ENCODE measurements around the gene SPOCK1. TPM values are rescaled to one million over a fixed set of nuclear protein-coding genes. Genes with fewer than 3 reads are reported as not detected.

The SPOCK1 gene
- total RNA-seq, 1 experiment from 2014 or later: 0.27 TPM

- ChIA-PET CTCF (no interaction called here), RAD21 (ENCODE audit: low non-redundant PET in 1 of 2, low total read pairs in 2 of 2, uncharacterized antibody in 2 of 2, unreplicated experiment in 2 of 2) (no interaction called here), POLR2A (no interaction called here)
- no peaks in the 10 kb centered on the region for H3K9me2 ChIP-seq (ENCODE audit: insufficient read depth)
- no peak overlapping the region for H2AFZ ChIP-seq (ENCODE audit: low read depth, low read length, poor library complexity, severe bottlenecking)
- H3K4me1 ChIP-seq (ENCODE audit: control insufficient read depth in 1 of 2, insufficient read depth in 2 of 2, low read length in 2 of 2): no peaks in the 10 kb centered on the region
- BruUV-seq (replicated peaks): no TSS peak
- ATAC-seq (no peak), DNase-seq (ENCODE audit: low read depth, low spot score) (no peak)
- no peak overlapping the region for H3K4me2 ChIP-seq (ENCODE audit: low read length)
- no peak overlapping the region for H3K27ac ChIP-seq (ENCODE audit: low read depth, low read length)
- H3K9me3 ChIP-seq (ENCODE audit: control insufficient read depth in 1 of 2, insufficient read depth in 1 of 2, low read depth in 1 of 2, low read length in 2 of 2): no peaks in the 10 kb centered on the region
- no peaks in the 10 kb centered on the region for H3K79me2 ChIP-seq (ENCODE audit: insufficient read depth, low read length)
- no peak for TF ChIP-seq POLR2A (IDR thresholded peaks at IDR 0.05; ENCODE audit: borderline replicate concordance, extremely low read depth, insufficient read depth, insufficient read length)
- TF ChIP-seq EZH2 (IDR thresholded peaks at IDR 0.05): no peak
- no peak for TF ChIP-seq EZH2phosphoT487 (IDR thresholded peaks at IDR 0.05; ENCODE audit: borderline replicate concordance)
- TF ChIP-seq ZBTB33 (IDR thresholded peaks at IDR 0.05; ENCODE audit: extremely low read depth, insufficient replicate concordance, low read length): no peak
- TF ChIP-seq ZFX (IDR thresholded peaks at IDR 0.05): no peak
- no peak for TF ChIP-seq TCF7L2 (IDR thresholded peaks at IDR 0.05; ENCODE audit: borderline replicate concordance, extremely low read depth, insufficient read depth, insufficient read length)
- H3K4me3 ChIP-seq (replicated peaks in 1 of 2; ENCODE audit: low read depth in 1 of 2, low read length in 2 of 2): no peak overlapping the region
- H3K9ac ChIP-seq (ENCODE audit: low read length): no peak overlapping the region
- intact Hi-C loops (cut with micrococcal nuclease): no loop called here
- no peaks in the 10 kb centered on the region for H3K36me3 ChIP-seq (ENCODE audit: control insufficient read depth in 1 of 2, insufficient read depth in 2 of 2, low read length in 2 of 2)
- no peaks in the 10 kb centered on the region for H4K20me1 ChIP-seq (ENCODE audit: insufficient read depth)
- H3K27me3 ChIP-seq (ENCODE audit: insufficient read depth, low read length): peaks cover 76% of the 10 kb centered on the region
These were observed 322.5 kb downstream of the SPOCK1 start for GRCh38 chr5:137176609-137177008.

- ChIA-PET RAD21 (ENCODE audit: low non-redundant PET in 1 of 2, low total read pairs in 2 of 2, uncharacterized antibody in 2 of 2, unreplicated experiment in 2 of 2) (no interaction called here), POLR2A (no interaction called here), CTCF (no interaction called here)
- BruUV-seq (replicated peaks): no TSS peak
- Histone ChIP-seq H3K9me2 (ENCODE audit: insufficient read depth) (no peaks in the 10 kb centered on the region), H3K9me3 (ENCODE audit: control insufficient read depth in 1 of 2, insufficient read depth in 1 of 2, low read depth in 1 of 2, low read length in 2 of 2) (no peaks in the 10 kb centered on the region), H3K4me3 (replicated peaks in 1 of 2; ENCODE audit: low read depth in 1 of 2, low read length in 2 of 2) (no peak overlapping the region), H3K27ac (ENCODE audit: low read depth, low read length) (no peak overlapping the region), H3K79me2 (ENCODE audit: insufficient read depth, low read length) (no peaks in the 10 kb centered on the region), H3K27me3 (ENCODE audit: insufficient read depth, low read length) (peaks cover 73% of the 10 kb centered on the region), H3K9ac (ENCODE audit: low read length) (no peak overlapping the region), H4K20me1 (ENCODE audit: insufficient read depth) (no peaks in the 10 kb centered on the region), H2AFZ (ENCODE audit: low read depth, low read length, poor library complexity, severe bottlenecking) (no peak overlapping the region), H3K4me2 (ENCODE audit: low read length) (no peak overlapping the region), H3K4me1 (ENCODE audit: control insufficient read depth in 1 of 2, insufficient read depth in 2 of 2, low read length in 2 of 2) (no peaks in the 10 kb centered on the region), H3K36me3 (ENCODE audit: control insufficient read depth in 1 of 2, insufficient read depth in 2 of 2, low read length in 2 of 2) (no peaks in the 10 kb centered on the region)
- ATAC-seq: no peak
- intact Hi-C loops (cut with micrococcal nuclease): no loop called here
- DNase-seq (ENCODE audit: low read depth, low spot score): no peak
- TF ChIP-seq MAX (IDR thresholded peaks at IDR 0.05) (no peak), SRF (IDR thresholded peaks at IDR 0.05; ENCODE audit: low read depth) (no peak), POLR2A (IDR thresholded peaks at IDR 0.05; ENCODE audit: borderline replicate concordance, extremely low read depth, insufficient read depth, insufficient read length) (no peak), SIN3A (IDR thresholded peaks at IDR 0.05; ENCODE audit: low read depth) (no peak), FOSL1 (IDR thresholded peaks at IDR 0.05; ENCODE audit: low read depth) (no peak), ZBTB33 (IDR thresholded peaks at IDR 0.05; ENCODE audit: extremely low read depth, insufficient replicate concordance, low read length) (no peak), EGR1 (IDR thresholded peaks at IDR 0.05; ENCODE audit: low read depth) (no peak), CBX3 (IDR thresholded peaks at IDR 0.05; ENCODE audit: low read depth) (no peak), ZFX (IDR thresholded peaks at IDR 0.05) (no peak), EZH2phosphoT487 (IDR thresholded peaks at IDR 0.05; ENCODE audit: borderline replicate concordance) (no peak), EZH2 (IDR thresholded peaks at IDR 0.05) (no peak; the same call in 1 of the 2 replicates), REST (IDR thresholded peaks at IDR 0.05; ENCODE audit: low read depth) (no peak)
These were observed 323.0 kb downstream of the SPOCK1 start for GRCh38 chr5:137176126-137176525.

Measured in HCT116 (cell line).